HepG2 (cell line): Measurements from ENCODE around the gene WDR86. TPM values are rescaled to one million over a fixed set of nuclear protein-coding genes. Genes with fewer than 3 reads are reported as not detected.

Experiments
- ATF5 ChIP-seq: sonication (generic); formaldehyde crosslinking; IDR thresholded peaks from 2 replicates; pipeline ENCODE4 v1.4.0; 2020; ENCODE audit warnings: mild to moderate bottlenecking, low read depth, missing genetic modification reagents
- CCDC6 ChIP-seq: sonication (generic); formaldehyde crosslinking; IDR thresholded peaks from 2 replicates; pipeline ENCODE4 v1.8.1; 2022; ENCODE audit warnings: mild to moderate bottlenecking, missing genetic modification reagents, moderate library complexity
- GPN1 ChIP-seq: sonication (generic); formaldehyde crosslinking; IDR thresholded peaks from 2 replicates; pipeline ENCODE4 v1.5.1; 2020; ENCODE audit warnings: missing genetic modification reagents, borderline replicate concordance
- KDM6A ChIP-seq: IDR thresholded peaks from 2 replicates; pipeline ENCODE4 v1.6.1; 2016; ENCODE audit warnings: low read depth
- KMT2B ChIP-seq: IDR thresholded peaks from 2 replicates; pipeline ENCODE4 v1.6.1; 2016; ENCODE audit warnings: missing genetic modification reagents, missing compliant biosample characterization
- PBX3 ChIP-seq: sonication (generic); formaldehyde crosslinking; IDR thresholded peaks from 2 replicates; pipeline ENCODE4 v1.8.1; 2023; ENCODE audit warnings: missing genetic modification reagents, inconsistent platforms, borderline replicate concordance
- RAD21 ChIP-seq: fragments of 450-650 bp; formaldehyde crosslinking; IDR thresholded peaks from 2 replicates; pipeline ENCODE4 v1.5.0; 2020; ENCODE audit warnings: mild to moderate bottlenecking
- RERE ChIP-seq: IDR thresholded peaks from 2 replicates; pipeline ENCODE4 v1.6.1; 2016; ENCODE audit warnings: low read depth, missing genetic modification reagents, missing compliant biosample characterization
- SYNCRIP ChIP-seq: fragments of 200-400 bp; formaldehyde crosslinking; IDR thresholded peaks from 2 replicates; pipeline ENCODE4 v1.6.1; 2018; ENCODE audit warnings: mild to moderate bottlenecking, low read depth, low read length; ENCODE audit not compliant: insufficient read depth
- ZBTB33 ChIP-seq: sonication (generic); formaldehyde crosslinking; IDR thresholded peaks from 2 replicates; pipeline ENCODE4 v1.4.0; 2020; ENCODE audit warnings: missing genetic modification reagents
- ZNF12 ChIP-seq: sonication (generic); formaldehyde crosslinking; IDR thresholded peaks from 2 replicates; pipeline ENCODE4 v1.5.0; 2020; ENCODE audit warnings: missing genetic modification reagents
- ZNF335 ChIP-seq: sonication (generic); formaldehyde crosslinking; IDR thresholded peaks from 2 replicates; pipeline ENCODE4 v1.4.0; 2020; ENCODE audit warnings: missing genetic modification reagents
- ZNF337 ChIP-seq: sonication (generic); formaldehyde crosslinking; IDR thresholded peaks from 2 replicates; pipeline ENCODE4 v1.5.1; 2020; ENCODE audit warnings: missing genetic modification reagents, low read depth, mild to moderate bottlenecking, borderline replicate concordance
- ZNF446 ChIP-seq: sonication (generic); formaldehyde crosslinking; IDR thresholded peaks from 2 replicates; pipeline ENCODE4 v1.5.0; 2020; ENCODE audit warnings: mild to moderate bottlenecking, missing genetic modification reagents
- ZNF616 ChIP-seq: sonication (generic); formaldehyde crosslinking; IDR thresholded peaks from 2 replicates; pipeline ENCODE4 v1.5.0; 2020; ENCODE audit warnings: low read depth, mild to moderate bottlenecking, missing genetic modification reagents
- ZXDC ChIP-seq: sonication (generic); formaldehyde crosslinking; IDR thresholded peaks from 2 replicates; pipeline ENCODE4 v1.5.0; 2020; ENCODE audit warnings: mild to moderate bottlenecking, missing genetic modification reagents
- polyA plus RNA-seq, 8 experiments: library from polyadenylated mRNA; depleted of rRNA in 3 of 8; stranded (reverse) in 7 of 8; unstranded in 1 of 8; fragments of >200 nt; fragmentation: Illumina TruSeq in 4 of 8; extraction: Trizol in 4 of 8; gene quantifications; 2 replicates each; pipeline versions ENCODE4 v1.2.1 to v1.2.3, GENCODE V29; 2011 to 2016; ENCODE audit warnings: low read depth in 4 of 8, missing spikeins in 1 of 8, mixed read lengths in 1 of 8; ENCODE audit not compliant: insufficient read depth in 1 of 8
- total RNA-seq, 5 experiments: library from RNA; depleted of rRNA; stranded (reverse); fragments of >200 nt; fragmentation: Illumina TruSeq; extraction: Trizol; gene quantifications; 2 replicates each; pipeline ENCODE4 v1.2.3, GENCODE V29; 2016; ENCODE audit warnings: low read depth in 1 of 5

The WDR86 gene
- total and polyA plus RNA-seq, 2 of the 13 experiments (the other 11 are each of a cell fraction or from before 2014, with no cell fraction given) = 0.11 to 2.9 TPM

- TF ChIP-seq RERE (CRISPR knock-in tag) (no peak), PBX3 (no peak), RAD21 (no peak), ZNF616 (CRISPR knock-in tag) (0 out of 2 replicates have a peak, but pooled peaks have one; percentile 41), ATF5 (CRISPR knock-in tag) (no peak), ZNF335 (CRISPR knock-in tag) (no peak), GPN1 (no peak), ZBTB33 (CRISPR knock-in tag) (no peak), ZXDC (CRISPR knock-in tag) (no peak), KDM6A (CRISPR knock-in tag) (no peak), ZNF337 (CRISPR knock-in tag) (no peak), ZNF446 (no peak), SYNCRIP (no peak), CCDC6 (CRISPR knock-in tag) (no peak), KMT2B (CRISPR knock-in tag) (peak; percentile 84; the same call in 1 of the 2 replicates), ZNF12 (CRISPR knock-in tag) (no peak)
Measured at GRCh38 chr7:151341357-151342101, 68.3 kb downstream of the WDR86 start, which contains the start of gene NUB1 (continued).
